ENCODE data around the gene GNB5. TPM values are rescaled to one million over a fixed set of nuclear protein-coding genes. Genes with fewer than 3 reads are reported as not detected.
"Not testable (repeated sequence)": the region's sequence is repeated elsewhere in the genome, so short reads cannot be mapped to it uniquely, and the experiment has no call there.

Gene GNB5
- total RNA-seq, 1 donor from 2014 or later = 25.6 TPM

DNA sequence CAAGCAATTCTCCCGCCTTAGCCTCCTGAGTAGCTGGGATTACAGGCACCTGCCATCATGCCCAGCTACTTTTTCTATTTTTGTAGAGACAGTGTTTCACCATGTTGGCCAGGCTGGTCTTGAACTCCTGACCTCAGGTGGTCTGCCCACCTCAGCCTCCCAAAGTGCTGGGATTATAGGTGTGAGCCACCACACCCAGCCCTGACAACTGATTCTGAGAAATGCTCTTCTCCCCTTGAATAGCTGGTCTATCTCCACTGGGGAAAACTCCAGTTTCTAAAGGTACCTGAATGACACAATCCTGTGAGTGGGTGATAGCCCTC is 108.2 kb downstream of the GNB5 start:
- H3K9me3 ChIP-seq (ENCODE audit: insufficient read depth, low read depth, low read length); H3K27ac ChIP-seq (ENCODE audit: low read depth, low read length); H3K27ac Mint-ChIP-seq (ENCODE audit: unreplicated experiment); H4K20me1 ChIP-seq (ENCODE audit: insufficient read depth, low read length); H3K4me2 ChIP-seq (ENCODE audit: low read length); H3K36me3 Mint-ChIP-seq (ENCODE audit: low read depth, unreplicated experiment); H2AFZ ChIP-seq (ENCODE audit: low read depth, low read length); H3K27me3 Mint-ChIP-seq (ENCODE audit: low read depth, unreplicated experiment); H3K79me2 ChIP-seq (ENCODE audit: insufficient read depth, low read length); H3K4me3 ChIP-seq (ENCODE audit: insufficient read depth, low read depth, low read length); H3K4me1 ChIP-seq (ENCODE audit: insufficient read depth, low read length); FAIRE-seq; H3K9me3 Mint-ChIP-seq (ENCODE audit: unreplicated experiment); DNase-seq (ENCODE audit: low read depth); H3K9ac ChIP-seq (ENCODE audit: low read length); H3K36me3 ChIP-seq (ENCODE audit: insufficient read depth, low read length); H3K27me3 ChIP-seq (ENCODE audit: insufficient read depth, low read length); H3K4me3 Mint-ChIP-seq (ENCODE audit: unreplicated experiment): not testable (repeated sequence)
- H3K4me1 Mint-ChIP-seq (ENCODE audit: low read depth, unreplicated experiment) = peaks cover 15% of the 10 kb centered on the region

DNA sequence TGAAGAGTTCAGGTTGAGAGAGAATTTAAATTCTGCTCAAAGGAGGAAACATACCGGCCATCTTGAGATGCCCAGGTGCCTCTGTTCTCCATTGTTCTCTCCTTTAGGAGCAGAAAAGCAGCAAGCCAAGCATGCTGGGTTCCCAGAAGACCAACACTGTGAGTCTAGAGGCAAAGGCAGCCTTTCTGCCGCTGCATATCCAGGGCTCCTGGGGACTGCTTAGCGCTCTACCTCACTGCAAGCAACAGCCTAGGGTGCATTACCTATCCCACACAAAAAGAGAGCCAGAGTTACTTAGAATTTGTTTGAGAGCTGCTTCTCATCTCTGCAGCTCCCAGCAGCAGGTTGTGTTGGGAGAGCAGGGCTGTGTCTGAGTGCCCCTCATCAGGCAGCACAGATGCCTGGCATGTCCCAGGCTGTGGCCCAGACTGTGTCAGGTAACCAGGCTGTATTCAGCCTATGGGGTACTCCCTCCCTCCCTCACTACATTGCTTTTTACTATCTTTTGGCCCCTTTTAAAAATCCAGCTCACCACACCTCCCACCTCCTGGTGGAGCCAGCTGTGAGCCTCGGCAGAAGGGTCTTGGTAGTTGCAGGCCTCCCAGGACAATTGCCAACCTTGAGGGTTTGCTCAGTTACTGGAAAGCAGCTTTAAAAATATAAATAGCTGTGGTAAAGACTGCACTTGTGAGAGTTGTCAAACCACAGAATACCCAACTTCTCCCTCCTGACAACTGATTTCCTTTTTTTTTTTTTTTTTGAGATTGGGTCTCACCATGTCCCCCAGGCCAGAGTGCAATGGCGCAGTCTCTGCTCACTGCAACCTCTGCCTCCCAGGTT is 108.8 kb downstream of the GNB5 start:
- H3K9me3 ChIP-seq (ENCODE audit: insufficient read depth, low read depth, low read length) = peaks cover 4% of the 10 kb centered on the region
- TF ChIP-seq EZH2 (IDR thresholded peaks at IDR 0.05; ENCODE audit: insufficient read depth, low read length) = no peak
- TF ChIP-seq, protein P1, sequence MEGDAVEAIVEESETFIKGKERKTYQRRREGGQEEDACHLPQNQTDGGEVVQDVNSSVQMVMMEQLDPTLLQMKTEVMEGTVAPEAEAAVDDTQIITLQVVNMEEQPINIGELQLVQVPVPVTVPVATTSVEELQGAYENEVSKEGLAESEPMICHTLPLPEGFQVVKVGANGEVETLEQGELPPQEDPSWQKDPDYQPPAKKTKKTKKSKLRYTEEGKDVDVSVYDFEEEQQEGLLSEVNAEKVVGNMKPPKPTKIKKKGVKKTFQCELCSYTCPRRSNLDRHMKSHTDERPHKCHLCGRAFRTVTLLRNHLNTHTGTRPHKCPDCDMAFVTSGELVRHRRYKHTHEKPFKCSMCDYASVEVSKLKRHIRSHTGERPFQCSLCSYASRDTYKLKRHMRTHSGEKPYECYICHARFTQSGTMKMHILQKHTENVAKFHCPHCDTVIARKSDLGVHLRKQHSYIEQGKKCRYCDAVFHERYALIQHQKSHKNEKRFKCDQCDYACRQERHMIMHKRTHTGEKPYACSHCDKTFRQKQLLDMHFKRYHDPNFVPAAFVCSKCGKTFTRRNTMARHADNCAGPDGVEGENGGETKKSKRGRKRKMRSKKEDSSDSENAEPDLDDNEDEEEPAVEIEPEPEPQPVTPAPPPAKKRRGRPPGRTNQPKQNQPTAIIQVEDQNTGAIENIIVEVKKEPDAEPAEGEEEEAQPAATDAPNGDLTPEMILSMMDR (IDR thresholded peaks at IDR 0.05; ENCODE audit: insufficient read depth, low read depth, low read length) = no peak
- Mint-ChIP-seq H3K4me3 (ENCODE audit: unreplicated experiment) (no peak overlapping the region), H3K36me3 (ENCODE audit: low read depth, unreplicated experiment) (no peaks in the 10 kb centered on the region), H3K4me1 (ENCODE audit: low read depth, unreplicated experiment) (peaks cover 20% of the 10 kb centered on the region), H3K9me3 (ENCODE audit: unreplicated experiment) (no peaks in the 10 kb centered on the region), H3K27ac (ENCODE audit: unreplicated experiment) (no peak overlapping the region), H3K27me3 (ENCODE audit: low read depth, unreplicated experiment) (no peaks in the 10 kb centered on the region)
- no peaks in the 10 kb centered on the region for H3K36me3 ChIP-seq (ENCODE audit: insufficient read depth, low read length)
- no peaks in the 10 kb centered on the region for H3K79me2 ChIP-seq (ENCODE audit: insufficient read depth, low read length)
- no peak overlapping the region for H3K4me2 ChIP-seq (ENCODE audit: low read length)
- no peak overlapping the region for H3K9ac ChIP-seq (ENCODE audit: low read length)
- H3K27ac ChIP-seq (ENCODE audit: low read depth, low read length) = no peak overlapping the region
- no peak overlapping the region for H3K4me3 ChIP-seq (ENCODE audit: insufficient read depth, low read depth, low read length)
- peaks cover under 1% of the 10 kb centered on the region for H3K4me1 ChIP-seq (ENCODE audit: insufficient read depth, low read length)
- H3K27me3 ChIP-seq (ENCODE audit: insufficient read depth, low read length) = no peaks in the 10 kb centered on the region
- no peak overlapping the region for H2AFZ ChIP-seq (ENCODE audit: low read depth, low read length)
- H4K20me1 ChIP-seq (ENCODE audit: insufficient read depth, low read length) = no peaks in the 10 kb centered on the region
- FAIRE-seq (no peak), DNase-seq (ENCODE audit: low read depth) (peak; percentile 82)

DNA sequence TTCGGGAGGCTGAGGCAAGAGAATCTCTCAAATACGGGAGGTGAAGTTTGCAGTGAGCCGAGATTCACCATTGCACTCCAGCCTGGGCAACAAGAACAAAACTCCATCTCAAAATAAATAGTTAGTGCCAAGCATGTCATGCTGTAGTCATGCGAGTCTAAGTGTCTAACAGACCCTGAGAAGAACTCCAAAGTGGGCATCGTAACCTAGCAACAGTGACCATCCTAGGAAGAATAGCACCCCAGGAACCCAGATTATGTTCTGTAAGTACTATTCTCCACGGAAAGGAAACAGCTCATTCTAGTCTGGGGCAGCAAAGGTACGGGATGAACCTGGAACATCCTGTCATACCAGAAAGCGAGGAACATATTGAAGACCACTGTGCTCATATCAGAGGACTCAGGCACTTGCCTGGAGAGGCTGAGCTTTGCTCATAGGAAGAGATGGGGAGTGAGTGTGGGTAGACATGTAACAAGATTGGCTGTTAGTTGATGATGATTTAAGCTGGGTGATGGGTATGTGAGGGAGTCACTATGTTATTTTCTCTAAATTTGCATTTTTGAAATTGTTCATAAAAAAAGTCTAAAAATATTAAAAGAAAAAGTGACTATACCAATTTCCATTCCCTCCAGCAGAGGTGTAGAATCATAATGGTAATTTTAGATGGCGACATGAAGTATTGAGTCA is 110.3 kb downstream of the GNB5 start:
- Mint-ChIP-seq H3K36me3 (ENCODE audit: low read depth, unreplicated experiment) (no peaks in the 10 kb centered on the region), H3K4me1 (ENCODE audit: low read depth, unreplicated experiment) (peaks cover 29% of the 10 kb centered on the region)
- DNase-seq (ENCODE audit: low read depth) = no peak

More for the DNA sequence above, 110.3 kb downstream of the GNB5 start:
- no peak overlapping the region for H2AFZ ChIP-seq (ENCODE audit: low read depth, low read length)
- Mint-ChIP-seq H3K9me3 (ENCODE audit: unreplicated experiment) (no peaks in the 10 kb centered on the region), H3K4me3 (ENCODE audit: unreplicated experiment) (no peak overlapping the region), H3K27me3 (ENCODE audit: low read depth, unreplicated experiment) (no peaks in the 10 kb centered on the region), H3K27ac (ENCODE audit: unreplicated experiment) (no peak overlapping the region)
- no peak overlapping the region for H3K27ac ChIP-seq (ENCODE audit: low read depth, low read length)
- H3K4me1 ChIP-seq (ENCODE audit: insufficient read depth, low read length) = peaks cover 11% of the 10 kb centered on the region
- no peak for FAIRE-seq
- no peak overlapping the region for H3K9ac ChIP-seq (ENCODE audit: low read length)
- no peak overlapping the region for H3K4me3 ChIP-seq (ENCODE audit: insufficient read depth, low read depth, low read length)
- H3K36me3 ChIP-seq (ENCODE audit: insufficient read depth, low read length) = no peaks in the 10 kb centered on the region
- no peak overlapping the region for H3K4me2 ChIP-seq (ENCODE audit: low read length)
- no peaks in the 10 kb centered on the region for H3K79me2 ChIP-seq (ENCODE audit: insufficient read depth, low read length)
- TF ChIP-seq EZH2 (IDR thresholded peaks at IDR 0.05; ENCODE audit: insufficient read depth, low read length) = no peak
- TF ChIP-seq, protein P1 (IDR thresholded peaks at IDR 0.05; ENCODE audit: insufficient read depth, low read depth, low read length) = no peak
- no peaks in the 10 kb centered on the region for H4K20me1 ChIP-seq (ENCODE audit: insufficient read depth, low read length)
- no peaks in the 10 kb centered on the region for H3K9me3 ChIP-seq (ENCODE audit: insufficient read depth, low read depth, low read length)
- no peaks in the 10 kb centered on the region for H3K27me3 ChIP-seq (ENCODE audit: insufficient read depth, low read length)
